IMR-90 (cell line): Measurements from ENCODE around the gene NRARP. TPM values are rescaled to one million over a fixed set of nuclear protein-coding genes. Genes with fewer than 3 reads are reported as not detected.

ENCODE experiments used
- ATAC-seq: fragments of 200-7000 bp; cut with Tn5 transposase; 2 replicates; pipeline ENCODE4 v1.9.1; 2020; ENCODE audit warnings: low read depth, mild to moderate bottlenecking, moderate library complexity
- BruUV-seq: library from RNA; stranded (reverse); fragments of 400-500 nt; replicated peaks from 2 replicates; lab custom pipeline; 2021; lab: Mats Ljungman, UMichigan
- CTCF ChIA-PET: fragments of 300-600 bp; formaldehyde crosslinking; extraction: SDS; loops from one replicate; lab custom pipeline; 2021; ENCODE audit warnings: antibody characterized with exemption; lab: Yijun Ruan, JAX
- POLR2A ChIA-PET: fragments of 300-600 bp; sonication (Branson Sonifier 250); formaldehyde crosslinking; loops from one replicate; lab custom pipeline; 2022; ENCODE audit warnings: antibody characterized with exemption; ENCODE audit not compliant: unreplicated experiment; lab: Charles Lee
- DNase-seq: peaks from one replicate; pipeline ENCODE4 v3.0.0; 2013
- H2AFZ ChIP-seq: replicated peaks from 2 replicates; pipeline ENCODE3; 2013; ENCODE audit warnings: low read length, mild to moderate bottlenecking; ENCODE audit not compliant: poor library complexity
- H2AK5ac ChIP-seq: 2 replicates; pipeline ENCODE4 v1.6.1; 2013; ENCODE audit warnings: low read depth, low read length, inconsistent platforms
- H2AK9ac ChIP-seq: replicated peaks from 2 replicates; pipeline ENCODE3; 2013; ENCODE audit warnings: mild to moderate bottlenecking, low read depth, low read length, moderate library complexity; ENCODE audit not compliant: poor library complexity
- H2BK120ac ChIP-seq: 2 replicates; pipeline ENCODE4 v1.6.1; 2013; ENCODE audit warnings: low read depth, low read length, inconsistent platforms
- H2BK15ac ChIP-seq: 3 replicates; pipeline ENCODE4 v1.6.1; 2013; ENCODE audit warnings: low read depth, low read length, inconsistent platforms
- H2BK20ac ChIP-seq: 2 replicates; pipeline ENCODE4 v1.6.1; 2013; ENCODE audit warnings: low read depth, mild to moderate bottlenecking, inconsistent platforms, low read length, moderate library complexity
- H2BK5ac ChIP-seq: 2 replicates; pipeline ENCODE4 v1.6.1; 2013; ENCODE audit warnings: mild to moderate bottlenecking, low read depth, low read length, inconsistent platforms; ENCODE audit not compliant: poor library complexity, severe bottlenecking
- H3K14ac ChIP-seq: replicated peaks from 2 replicates; pipeline ENCODE4 v1.6.1; 2013; ENCODE audit warnings: low read depth, low read length, inconsistent platforms
- H3K18ac ChIP-seq: 2 replicates; pipeline ENCODE4 v1.6.1; 2013; ENCODE audit warnings: low read depth, low read length, control low read depth
- H3K23ac ChIP-seq: 2 replicates; pipeline ENCODE4 v1.6.1; 2013; ENCODE audit warnings: low read depth, low read length, inconsistent platforms
- H3K27ac ChIP-seq: 2 replicates; pipeline ENCODE4 v1.5.1; 2013; ENCODE audit warnings: mild to moderate bottlenecking, control low read depth, low read length; ENCODE audit not compliant: insufficient read depth
- H3K27me3 ChIP-seq: 2 replicates; pipeline ENCODE4 v1.6.1; 2013; ENCODE audit warnings: low read length; ENCODE audit not compliant: control insufficient read depth, insufficient read depth
- H3K36me3 ChIP-seq: 2 replicates; pipeline ENCODE4 v1.6.1; 2013; ENCODE audit warnings: low read length, mixed read lengths; ENCODE audit not compliant: control insufficient read depth, insufficient read depth
- H3K4ac ChIP-seq: 2 replicates; pipeline ENCODE4 v1.6.1; 2013; ENCODE audit warnings: low read depth, low read length, inconsistent platforms
- H3K4me1 ChIP-seq: 2 replicates; pipeline ENCODE4 v1.6.1; 2013; ENCODE audit warnings: low read length, mixed read lengths; ENCODE audit not compliant: control insufficient read depth, insufficient read depth
- H3K4me2 ChIP-seq: 2 replicates; pipeline ENCODE4 v1.6.1; 2013; ENCODE audit warnings: low read depth, mild to moderate bottlenecking, control low read depth, low read length, moderate library complexity
- H3K4me3 ChIP-seq: 2 replicates; pipeline ENCODE4 v1.5.1; 2013; ENCODE audit warnings: low read depth, mild to moderate bottlenecking, control low read depth, low read length, moderate library complexity; ENCODE audit not compliant: insufficient read depth
- H3K56ac ChIP-seq: 2 replicates; pipeline ENCODE4 v1.6.1; 2013; ENCODE audit warnings: low read length, inconsistent platforms; ENCODE audit not compliant: insufficient read depth; ENCODE audit errors: extremely low read depth
- H3K79me1 ChIP-seq, 2 experiments: 2 replicates each; pipeline ENCODE4 v1.6.1; 2013; ENCODE audit warnings: low read length in 2 of 2, inconsistent platforms in 1 of 2, low read depth in 1 of 2
- H3K9ac ChIP-seq: 2 replicates; pipeline ENCODE4 v1.6.1; 2013; ENCODE audit warnings: low read depth, low read length, control low read depth
- H3K9me1 ChIP-seq: 2 replicates; pipeline ENCODE4 v1.6.1; 2013; ENCODE audit warnings: low read length, inconsistent platforms; ENCODE audit not compliant: insufficient read depth
- H3K9me3 ChIP-seq: 2 replicates; pipeline ENCODE4 v1.6.1; 2013; ENCODE audit warnings: low read length; ENCODE audit not compliant: control insufficient read depth, insufficient read depth
- H4K20me1 ChIP-seq: 2 replicates; pipeline ENCODE4 v1.6.1; 2013; ENCODE audit warnings: low read length, inconsistent platforms; ENCODE audit not compliant: insufficient read depth
- H4K5ac ChIP-seq: 2 replicates; pipeline ENCODE4 v1.6.1; 2013; ENCODE audit warnings: mild to moderate bottlenecking, low read depth, low read length, control low read depth
- H4K8ac ChIP-seq, 2 experiments: 2 replicates each; pipeline ENCODE4 v1.6.1; 2013; ENCODE audit warnings: low read depth in 2 of 2, low read length in 2 of 2, control low read depth in 1 of 2, inconsistent platforms in 1 of 2
- H4K91ac ChIP-seq: 2 replicates; pipeline ENCODE4 v1.6.1; 2013; ENCODE audit warnings: low read depth, low read length, inconsistent platforms; ENCODE audit not compliant: insufficient read depth
- MAZ ChIP-seq: IDR thresholded peaks from 2 replicates; pipeline ENCODE4 v1.6.1; 2012; ENCODE audit warnings: low read depth, mild to moderate bottlenecking, low read length, improper control_type of control experiment, moderate library complexity, borderline replicate concordance
- NFE2L2 ChIP-seq: fragments of 150-350 bp; IDR thresholded peaks from 2 replicates; pipeline ENCODE4 v1.6.1; 2016; ENCODE audit warnings: low read depth, mild to moderate bottlenecking, low read length
- WGBS, 2 experiments: methylation state at CpG; one replicate each; pipeline versions ENCODE4 v1.1.5 to v1.1.7; 2013; ENCODE audit warnings: missing lambda C conversion rate in 2 of 2; ENCODE audit not compliant: insufficient read length in 1 of 2; ENCODE audit errors: extremely low coverage in 2 of 2; 5-methylcytosine and 5-hydroxymethylcytosine counted together
- dilution Hi-C: fragments of 300-500 bp; cut with HindIII; formaldehyde crosslinking; loops from one replicate; pipeline ENCODE4 v1.14.3; 2018; ENCODE audit warnings: low sequenced_read_pairs; ENCODE audit not compliant: unreplicated experiment
- in situ Hi-C: fragments of 300-500 bp; cut with MboI; formaldehyde crosslinking; loops from 3 replicates; pipeline ENCODE4 v1.14.3; 2019; ENCODE audit warnings: low sequenced_read_pairs, inconsistent platforms, mixed read lengths
- intact Hi-C: fragments of 100-400 bp; cut with micrococcal nuclease; formaldehyde crosslinking; loops from 2 replicates; pipeline ENCODE4 v1.10.0; 2022
- polyA plus RNA-seq, 3 experiments: library from polyadenylated mRNA; depleted of rRNA; stranded (reverse); fragments of >200 nt; gene quantifications; 2 replicates each; pipeline ENCODE4 v1.2.3, GENCODE V29; 2012; ENCODE audit warnings: low replicate concordance in 1 of 3
- total RNA-seq: library from RNA; depleted of rRNA; stranded (reverse); fragments of >200 nt; gene quantifications from 2 replicates; pipeline ENCODE4 v1.2.3, GENCODE V29; 2012

Gene NRARP
- total and polyA plus RNA-seq, 2 of the 4 experiments (the other 2 are of a cell fraction), result 0.15 TPM; not detected in 1

DNA sequence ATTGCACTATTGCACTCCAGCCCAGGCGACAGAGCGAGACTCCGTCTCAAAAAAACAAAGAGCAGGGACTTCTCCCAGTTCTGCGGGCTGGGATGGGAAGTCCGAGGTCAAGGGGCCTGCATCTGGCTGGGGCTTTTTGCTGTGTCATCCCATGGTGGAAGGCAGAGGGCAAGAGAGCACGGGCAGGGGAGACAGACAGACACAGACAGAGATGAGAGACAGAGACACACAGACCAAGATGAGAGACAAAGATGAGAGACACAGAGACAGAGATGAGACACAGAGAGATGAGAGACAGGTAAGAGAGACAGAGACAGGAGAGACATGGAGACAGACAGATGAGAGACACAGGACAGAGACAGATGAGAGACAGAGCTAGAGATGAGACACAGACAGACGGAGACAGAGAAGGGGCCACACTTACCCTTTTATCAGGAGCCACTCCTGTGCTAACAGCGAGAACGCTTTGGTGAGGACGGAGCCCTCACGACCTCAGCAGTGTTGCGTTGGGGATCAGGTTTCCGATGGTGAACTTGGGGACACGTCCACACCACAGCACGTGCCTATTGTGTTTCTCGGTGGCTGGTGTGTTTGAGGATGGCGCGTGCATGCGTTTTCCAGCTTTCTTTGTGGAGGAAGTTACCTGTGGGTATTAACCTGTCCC, 33.4 kb downstream of the NRARP start:
- intact Hi-C loops, result no loop called here
- dilution Hi-C loops, result no loop called here
- TF ChIP-seq NFE2L2, result peak; percentile 74
- TF ChIP-seq MAZ, result no peak
- Histone ChIP-seq H3K14ac (peak overlapping the region; percentile 55), H2AK5ac (peak overlapping the region; percentile 93), H4K20me1 (peaks cover 30% of the 10 kb centered on the region), H3K4me2 (peak overlapping the region; percentile 5; the same call in 1 of the 2 replicates), H3K9me3 (no peaks in the 10 kb centered on the region), H3K27me3 (no peaks in the 10 kb centered on the region), H3K4me3 (no peak overlapping the region), H3K56ac (no peak overlapping the region), H3K4ac (peak overlapping the region; percentile 68), H2BK120ac (peak overlapping the region; percentile 52), H3K23ac (peak overlapping the region; percentile 59; the same call in 1 of the 2 replicates), H2AK9ac (peak overlapping the region; percentile 62), H3K9me1 (peaks cover 14% of the 10 kb centered on the region), H2BK20ac (peak overlapping the region; percentile 48; the same call in 1 of the 2 replicates), H4K8ac (peak overlapping the region; percentile 19 to 35; a peak in 3 of 4 replicates), H2BK5ac (peak overlapping the region; percentile 9), H3K27ac (peak overlapping the region; percentile 36; the same call in 1 of the 2 replicates), H3K4me1 (peaks cover 12% of the 10 kb centered on the region), H4K91ac (no peak overlapping the region; the same call in 1 of the 2 replicates), H2AFZ (peak overlapping the region; percentile 44), H4K5ac (no peak overlapping the region), H3K79me1 (peaks cover 13 to 65% of the 10 kb centered on the region in 2 experiments; a peak in 3 of 4 replicates), H2BK15ac (peak overlapping the region; percentile 27; the same call in 1 of the 3 replicates), H3K18ac (no peak overlapping the region), H3K36me3 (peaks cover 63% of the 10 kb centered on the region), H3K9ac (no peak overlapping the region)
- ATAC-seq, result no peak; the same call in 1 of the 2 replicates
- DNase-seq, result no peak
- ChIA-PET CTCF (no interaction called here), POLR2A (no interaction called here)
- WGBS, 2 experiments, result 100% methylated on average over 2 of the region's 19 CpGs; no CpG with 5 or more reads in 1 of the 2 experiments
- in situ Hi-C loops, result no loop called here
- BruUV-seq, result no TSS peak
